CD14-positive monocyte (primary cell): Measurements from ENCODE around the gene ERC1. TPM values are rescaled to one million over a fixed set of nuclear protein-coding genes. Genes with fewer than 3 reads are reported as not detected.

Experiments
- DNase-seq, 3 donors: peaks; one replicate each; pipeline ENCODE4 v3.0.0-alpha.2; 2011 to 2022
- H2AFZ ChIP-seq: 2 replicates; pipeline ENCODE4 v1.6.0; 2012; ENCODE audit warnings: mild to moderate bottlenecking, low read depth, low read length, inconsistent platforms; ENCODE audit not compliant: insufficient read depth, poor library complexity, severe bottlenecking
- H3K27ac ChIP-seq, 2 donors: 1 replicate in 1 of 2; 2 replicates in 1 of 2; pipeline ENCODE4 v1.5.1; 2012 to 2013; ENCODE audit warnings: low read length in 2 of 2, control low read depth in 1 of 2, inconsistent platforms in 1 of 2, low read depth in 1 of 2, mild to moderate bottlenecking in 1 of 2
- H3K27me3 ChIP-seq, 2 donors: one replicate each; pipeline versions ENCODE4 v1.6.0 to v1.6.1; 2011 to 2013; ENCODE audit warnings: low read length in 2 of 2; ENCODE audit not compliant: control insufficient read depth in 2 of 2, insufficient read depth in 2 of 2
- H3K36me3 ChIP-seq, 2 donors: replicated peaks in 1 of 2; 1 replicate in 1 of 2; 2 replicates in 1 of 2; pipeline versions ENCODE4 v1.5.1 to v1.6.1; 2012 to 2013; ENCODE audit warnings: low read length in 2 of 2, control low read depth in 1 of 2, inconsistent platforms in 1 of 2, mild to moderate bottlenecking in 1 of 2; ENCODE audit not compliant: insufficient read depth in 2 of 2, control insufficient read depth in 1 of 2
- H3K4me1 ChIP-seq, 2 donors: 1 replicate in 1 of 2; 2 replicates in 1 of 2; pipeline versions ENCODE4 v1.5.1 to v1.6.1; 2012 to 2013; ENCODE audit warnings: low read length in 2 of 2, control low read depth in 1 of 2, inconsistent platforms in 1 of 2, mild to moderate bottlenecking in 1 of 2, moderate library complexity in 1 of 2; ENCODE audit not compliant: insufficient read depth in 2 of 2, control insufficient read depth in 1 of 2
- H3K4me2 ChIP-seq: replicated peaks from 2 replicates; pipeline ENCODE3; 2012; ENCODE audit warnings: low read length, moderate library complexity, mild to moderate bottlenecking; ENCODE audit not compliant: poor library complexity, severe bottlenecking; ENCODE audit errors: extremely low read depth
- H3K4me3 ChIP-seq, 3 experiments: fragments of 200-600 bp in 1 of 3; sonication (generic) in 1 of 3; replicated peaks in 1 of 3; 1 replicate in 2 of 3; 2 replicates in 1 of 3; pipeline ENCODE4 v1.5.1; 2011 to 2013; ENCODE audit warnings: low read length in 3 of 3, mild to moderate bottlenecking in 3 of 3, control low read depth in 2 of 3, low read depth in 2 of 3, inconsistent platforms in 1 of 3, moderate library complexity in 1 of 3
- H3K79me2 ChIP-seq: 2 replicates; pipeline ENCODE4 v1.6.0; 2012; ENCODE audit warnings: mild to moderate bottlenecking, control low read depth, inconsistent platforms, low read length, moderate library complexity; ENCODE audit not compliant: insufficient read depth
- H3K9ac ChIP-seq: 2 replicates; pipeline ENCODE4 v1.6.0; 2017; ENCODE audit warnings: low read length, mild to moderate bottlenecking; ENCODE audit not compliant: insufficient read depth, poor library complexity, severe bottlenecking
- H3K9me3 ChIP-seq, 2 donors: replicated peaks in 1 of 2; 1 replicate in 1 of 2; 2 replicates in 1 of 2; pipeline versions ENCODE4 v1.5.1 to v1.6.1; 2012 to 2013; ENCODE audit warnings: low read length in 2 of 2, control low read depth in 1 of 2; ENCODE audit not compliant: control insufficient read depth in 1 of 2, insufficient read depth in 1 of 2
- H4K20me1 ChIP-seq: 2 replicates; pipeline ENCODE4 v1.6.0; 2012; ENCODE audit warnings: mild to moderate bottlenecking, low read length, control low read depth, moderate library complexity; ENCODE audit not compliant: insufficient read depth
- H3K27ac Mint-ChIP-seq, 7 donors: one replicate each; pipeline ENCODE4 v1.8.0; 2020; ENCODE audit warnings: mild to moderate bottlenecking in 7 of 7, mixed read lengths in 7 of 7, moderate library complexity in 6 of 7, inconsistent platforms in 2 of 7
- H3K27me3 Mint-ChIP-seq, 3 donors: one replicate each; pipeline ENCODE4 v1.8.0; 2021 to 2022; ENCODE audit warnings: low read depth in 3 of 3, mild to moderate bottlenecking in 3 of 3, mixed read lengths in 3 of 3, moderate library complexity in 3 of 3, inconsistent platforms in 1 of 3
- H3K36me3 Mint-ChIP-seq, 2 donors: one replicate each; pipeline ENCODE4 v1.8.0; 2020; ENCODE audit warnings: mixed read lengths in 2 of 2, inconsistent platforms in 1 of 2, mild to moderate bottlenecking in 1 of 2
- H3K4me1 Mint-ChIP-seq: one replicate; pipeline ENCODE4 v1.8.0; 2020; ENCODE audit warnings: mild to moderate bottlenecking, mixed read lengths
- H3K4me3 Mint-ChIP-seq, 2 donors: one replicate each; pipeline ENCODE4 v1.8.0; 2020; ENCODE audit warnings: mild to moderate bottlenecking in 2 of 2, mixed read lengths in 2 of 2, moderate library complexity in 1 of 2
- H3K9me3 Mint-ChIP-seq, 7 donors: one replicate each; pipeline ENCODE4 v1.8.0; 2020 to 2022; ENCODE audit warnings: mixed read lengths in 7 of 7, mild to moderate bottlenecking in 6 of 7, moderate library complexity in 6 of 7, inconsistent platforms in 2 of 7
- WGBS: methylation state at CpG from one replicate; pipeline ENCODE4 v1.1.5; 2013; ENCODE audit warnings: missing lambda C conversion rate; ENCODE audit not compliant: insufficient coverage; 5-methylcytosine and 5-hydroxymethylcytosine counted together
- intact Hi-C, 2 donors: fragments of 100-400 bp; cut with micrococcal nuclease; formaldehyde crosslinking; loops; one replicate each; pipeline versions ENCODE4 v1.15.0 to v1.15.1; 2023
- polyA plus RNA-seq, 3 donors: library from polyadenylated mRNA; depleted of rRNA in 1 of 3; unstranded in 2 of 3; stranded (reverse) in 1 of 3; fragments of 300-500 nt in 2 of 3; fragments of >200 nt in 1 of 3; fragmentation: Illumina TruSeq in 2 of 3; gene quantifications; 1 replicate in 2 of 3; 2 replicates in 1 of 3; pipeline ENCODE4 v1.2.3, GENCODE V29; 2012 to 2021
- TF ChIP-seq, protein P1 (sequence below): fragments of 200-600 bp; IDR thresholded peaks from one replicate; pipeline ENCODE4 v1.8.0; 2022; ENCODE audit warnings: antibody characterized with exemption, mild to moderate bottlenecking

The ERC1 gene
- polyA plus RNA-seq, 3 donors, result 4.0 to 14.3 (median 5.1) TPM

- H3K27me3 Mint-ChIP-seq, result peaks cover 0 to 1% (median 0%) of the 10 kb centered on the region in 3 donors
- no peak overlapping the region for H2AFZ ChIP-seq
- H3K27ac Mint-ChIP-seq, result peak overlapping the region in 2 of 7 donors; percentile 11 to 61
- intact Hi-C loops, result no loop called here
- no peak overlapping the region for H3K4me3 ChIP-seq
- no peaks in the 10 kb centered on the region for H4K20me1 ChIP-seq
- H3K9me3 Mint-ChIP-seq, result peaks cover 0 to 14% (median 8%) of the 10 kb centered on the region in 7 donors
- no CpG with 5 or more reads among the region's 4 CpGs for WGBS
- peaks cover 26% of the 10 kb centered on the region for H3K4me1 Mint-ChIP-seq
- no peak overlapping the region for H3K27ac ChIP-seq
- H3K9me3 ChIP-seq, result peaks cover 0 to 5% of the 10 kb centered on the region in 2 donors
- peaks cover 12 to 24% of the 10 kb centered on the region in 2 donors for H3K4me1 ChIP-seq
- H3K36me3 ChIP-seq, result peaks cover 2 to 4% of the 10 kb centered on the region in 2 donors
- H3K27me3 ChIP-seq, result no peaks in the 10 kb centered on the region
- H3K4me3 Mint-ChIP-seq, result no peak overlapping the region
- no peaks in the 10 kb centered on the region for H3K79me2 ChIP-seq
- H3K9ac ChIP-seq, result no peak overlapping the region
- DNase-seq, result peak in 1 of 3 donors; percentile 10
- H3K36me3 Mint-ChIP-seq, result peaks cover 0 to 3% of the 10 kb centered on the region in 2 donors
- TF ChIP-seq, protein P1, sequence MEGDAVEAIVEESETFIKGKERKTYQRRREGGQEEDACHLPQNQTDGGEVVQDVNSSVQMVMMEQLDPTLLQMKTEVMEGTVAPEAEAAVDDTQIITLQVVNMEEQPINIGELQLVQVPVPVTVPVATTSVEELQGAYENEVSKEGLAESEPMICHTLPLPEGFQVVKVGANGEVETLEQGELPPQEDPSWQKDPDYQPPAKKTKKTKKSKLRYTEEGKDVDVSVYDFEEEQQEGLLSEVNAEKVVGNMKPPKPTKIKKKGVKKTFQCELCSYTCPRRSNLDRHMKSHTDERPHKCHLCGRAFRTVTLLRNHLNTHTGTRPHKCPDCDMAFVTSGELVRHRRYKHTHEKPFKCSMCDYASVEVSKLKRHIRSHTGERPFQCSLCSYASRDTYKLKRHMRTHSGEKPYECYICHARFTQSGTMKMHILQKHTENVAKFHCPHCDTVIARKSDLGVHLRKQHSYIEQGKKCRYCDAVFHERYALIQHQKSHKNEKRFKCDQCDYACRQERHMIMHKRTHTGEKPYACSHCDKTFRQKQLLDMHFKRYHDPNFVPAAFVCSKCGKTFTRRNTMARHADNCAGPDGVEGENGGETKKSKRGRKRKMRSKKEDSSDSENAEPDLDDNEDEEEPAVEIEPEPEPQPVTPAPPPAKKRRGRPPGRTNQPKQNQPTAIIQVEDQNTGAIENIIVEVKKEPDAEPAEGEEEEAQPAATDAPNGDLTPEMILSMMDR, result no peak
- H3K4me2 ChIP-seq, result peak overlapping the region; percentile 34
Measured at GRCh38 chr12:1403417-1403816, 412.4 kb downstream of the ERC1 start.

- 80% methylated on average over 3 of the region's 5 CpGs for WGBS
- Histone ChIP-seq H3K9ac (no peak overlapping the region), H3K4me2 (no peak overlapping the region), H4K20me1 (no peaks in the 10 kb centered on the region), H3K79me2 (no peaks in the 10 kb centered on the region), H3K4me1 (peaks cover 12 to 24% of the 10 kb centered on the region in 2 donors), H3K27ac (no peak overlapping the region), H3K36me3 (peaks cover 9 to 23% of the 10 kb centered on the region in 2 donors), H3K4me3 (no peak overlapping the region), H3K9me3 (peaks cover 0 to 5% of the 10 kb centered on the region in 2 donors), H3K27me3 (no peaks in the 10 kb centered on the region), H2AFZ (no peak overlapping the region)
- H3K27me3 Mint-ChIP-seq, result no peaks in the 10 kb centered on the region
- intact Hi-C loops, result no loop called here
- H3K9me3 Mint-ChIP-seq, result peaks cover 0 to 11% (median 6%) of the 10 kb centered on the region in 7 donors
- no peak overlapping the region for H3K27ac Mint-ChIP-seq
- no peak for DNase-seq
- peaks cover 24% of the 10 kb centered on the region for H3K4me1 Mint-ChIP-seq
- TF ChIP-seq, protein P1, result no peak
- peaks cover 17 to 19% of the 10 kb centered on the region in 2 donors for H3K36me3 Mint-ChIP-seq
- no peak overlapping the region for H3K4me3 Mint-ChIP-seq
Measured at GRCh38 chr12:1405619-1406018, 414.6 kb downstream of the ERC1 start.
